DND-41 (cell line): ENCODE data around the gene SORCS1.

ENCODE experiments used
- ATAC-seq: fragments of 200-7000 bp; cut with Tn5 transposase; 3 replicates; pipeline ENCODE4 v1.9.1; 2021; ENCODE audit warnings: low read depth; ENCODE audit not compliant: insufficient read depth
- DNase-seq: peaks from one replicate; pipeline ENCODE4 v3.0.0-alpha.2; 2020
- H2AFZ ChIP-seq: 2 replicates; pipeline ENCODE4 v1.6.0; 2012; ENCODE audit warnings: low read depth, low read length
- H3K27ac ChIP-seq: 2 replicates; pipeline ENCODE4 v1.5.1; 2012; ENCODE audit warnings: low read length, inconsistent platforms
- H3K27me3 ChIP-seq: fragments of 200-600 bp; sonication (generic); 2 replicates; pipeline ENCODE4 v1.6.0; 2012; ENCODE audit warnings: low read length, mild to moderate bottlenecking, inconsistent platforms; ENCODE audit not compliant: insufficient read depth, poor library complexity
- H3K36me3 ChIP-seq: 2 replicates; pipeline ENCODE4 v1.5.1; 2012; ENCODE audit warnings: low read length, inconsistent platforms; ENCODE audit not compliant: insufficient read depth
- H3K4me1 ChIP-seq: 2 replicates; pipeline ENCODE4 v1.5.1; 2012; ENCODE audit warnings: mild to moderate bottlenecking, low read length; ENCODE audit not compliant: insufficient read depth
- H3K4me2 ChIP-seq: 2 replicates; pipeline ENCODE4 v1.6.0; 2012; ENCODE audit warnings: mild to moderate bottlenecking, moderate library complexity, low read length, inconsistent platforms; ENCODE audit not compliant: insufficient read depth
- H3K4me3 ChIP-seq, 2 experiments: fragments of 200-600 bp in 1 of 2; shearing (Covaris generic) in 1 of 2; 2 replicates each; pipeline ENCODE4 v1.5.1; 2012 to 2016; ENCODE audit warnings: inconsistent platforms in 2 of 2, low read length in 2 of 2, mild to moderate bottlenecking in 2 of 2, low read depth in 1 of 2, moderate library complexity in 1 of 2
- H3K79me2 ChIP-seq: 2 replicates; pipeline ENCODE4 v1.6.0; 2012; ENCODE audit warnings: low read length, inconsistent platforms; ENCODE audit not compliant: insufficient read depth
- H3K9ac ChIP-seq: 2 replicates; pipeline ENCODE4 v1.6.0; 2012; ENCODE audit warnings: low read depth, mild to moderate bottlenecking, inconsistent platforms, low read length, moderate library complexity
- H3K9me3 ChIP-seq: 2 replicates; pipeline ENCODE4 v1.5.1; 2012; ENCODE audit warnings: low read length, moderate library complexity, mild to moderate bottlenecking, inconsistent platforms; ENCODE audit not compliant: insufficient read depth, severe bottlenecking
- H4K20me1 ChIP-seq: 2 replicates; pipeline ENCODE4 v1.6.0; 2012; ENCODE audit warnings: low read length; ENCODE audit not compliant: insufficient read depth
- CTCF ChIP-seq: IDR thresholded peaks from 2 replicates; pipeline ENCODE4 v1.5.1; 2012; ENCODE audit warnings: borderline replicate concordance, low read length, moderate library complexity, mild to moderate bottlenecking; ENCODE audit not compliant: poor library complexity, severe bottlenecking; ENCODE audit errors: extremely low read depth
- EZH2 ChIP-seq: IDR thresholded peaks from 3 replicates; pipeline ENCODE4 v1.6.1; 2012; ENCODE audit warnings: borderline replicate concordance, low read depth, mild to moderate bottlenecking, moderate library complexity, low read length, inconsistent platforms; ENCODE audit not compliant: severe bottlenecking

The SORCS1 gene

GRCh38 chr10:106873770-106874603, 290.5 kb downstream of the SORCS1 start:
- Histone ChIP-seq H3K27me3 (no peaks in the 10 kb centered on the region), H3K79me2 (no peaks in the 10 kb centered on the region), H3K4me3 (no peak overlapping the region), H3K9ac (no peak overlapping the region), H2AFZ (no peak overlapping the region), H3K27ac (no peak overlapping the region), H3K36me3 (no peaks in the 10 kb centered on the region), H4K20me1 (no peaks in the 10 kb centered on the region), H3K9me3 (no peaks in the 10 kb centered on the region), H3K4me1 (no peaks in the 10 kb centered on the region), H3K4me2 (no peak overlapping the region)
- no peak for DNase-seq
- no peak for ATAC-seq
- TF ChIP-seq EZH2: no peak
- TF ChIP-seq CTCF: no peak

GRCh38 chr10:106872176-106872575, 292.3 kb downstream of the SORCS1 start:
- Histone ChIP-seq H3K79me2 (no peaks in the 10 kb centered on the region), H4K20me1 (no peaks in the 10 kb centered on the region), H3K4me2 (no peak overlapping the region), H3K4me1 (no peaks in the 10 kb centered on the region), H2AFZ (no peak overlapping the region), H3K9me3 (no peaks in the 10 kb centered on the region), H3K9ac (no peak overlapping the region), H3K27me3 (no peaks in the 10 kb centered on the region), H3K4me3 (no peak overlapping the region), H3K27ac (no peak overlapping the region), H3K36me3 (no peaks in the 10 kb centered on the region)
- TF ChIP-seq CTCF (no peak), EZH2 (no peak)
- ATAC-seq: no peak
- DNase-seq: no peak

GRCh38 chr10:106866244-106866845, 298.2 kb downstream of the SORCS1 start:
- Histone ChIP-seq H2AFZ (no peak overlapping the region), H3K4me1 (no peaks in the 10 kb centered on the region), H4K20me1 (no peaks in the 10 kb centered on the region), H3K4me2 (no peak overlapping the region), H3K9ac (no peak overlapping the region), H3K9me3 (peaks cover 4% of the 10 kb centered on the region), H3K27ac (no peak overlapping the region), H3K4me3 (no peak overlapping the region), H3K36me3 (no peaks in the 10 kb centered on the region), H3K27me3 (no peaks in the 10 kb centered on the region), H3K79me2 (no peaks in the 10 kb centered on the region)
- no peak for ATAC-seq
- TF ChIP-seq CTCF (no peak), EZH2 (no peak)
- DNase-seq: no peak
